Natural killer cell treated with Interleukin-12 subunit alpha and Interleukin-12 subunit beta and Interleukin-15 and Interleukin-18, amount 100 ng/mL, for 72 hours (primary cell): Measurements from ENCODE around the gene TMEM252. TPM values are rescaled to one million over a fixed set of nuclear protein-coding genes. Genes with fewer than 3 reads are reported as not detected.

Experiments
- ATAC-seq, 2 donors: fragments of 150-1000 bp; cut with Tn5 transposase in 1 of 2; sonication (Bioruptor Pico), chemical (Tn5 transposase) in 1 of 2; 2 replicates each; pipeline ENCODE4 v1.10.0; 2021
- DNase-seq: peaks from one replicate; pipeline ENCODE4 v3.0.0; 2022; ENCODE audit warnings: low spot score
- H3K27ac Mint-ChIP-seq, 2 donors: 1 replicate in 1 of 2; 2 replicates in 1 of 2; pipeline ENCODE4 v1.8.0; 2022; ENCODE audit warnings: mixed read lengths in 2 of 2, mild to moderate bottlenecking in 1 of 2, moderate library complexity in 1 of 2
- H3K27me3 Mint-ChIP-seq, 2 donors: 1 replicate in 1 of 2; 2 replicates in 1 of 2; pipeline ENCODE4 v1.8.0; 2022; ENCODE audit warnings: mixed read lengths in 2 of 2
- H3K36me3 Mint-ChIP-seq: one replicate; pipeline ENCODE4 v1.8.0; 2022; ENCODE audit warnings: mixed read lengths
- H3K4me1 Mint-ChIP-seq, 2 donors: 1 replicate in 1 of 2; 2 replicates in 1 of 2; pipeline ENCODE4 v1.8.0; 2022; ENCODE audit warnings: low read depth in 2 of 2, mixed read lengths in 2 of 2, mild to moderate bottlenecking in 1 of 2
- H3K4me3 Mint-ChIP-seq: one replicate; pipeline ENCODE4 v1.8.0; 2022; ENCODE audit warnings: mixed read lengths
- H3K9me3 Mint-ChIP-seq: 2 replicates; pipeline ENCODE4 v1.8.0; 2022; ENCODE audit warnings: mixed read lengths
- total RNA-seq, 2 donors: library from RNA; stranded (reverse); gene quantifications; one replicate each; pipeline ENCODE4 v1.2.3, GENCODE V29; 2022

The TMEM252 gene
- not detected for total RNA-seq

GRCh38 chr9:68540712-68541535 is at the start of gene TMEM252:
TSS of gene TMEM252 (minus strand) at chr9:68540883. CDS start at chr9:68540814, 69 bp downstream.
- no peaks in the 10 kb centered on the region for H3K36me3 Mint-ChIP-seq
- H3K27ac Mint-ChIP-seq = no peak within 1 kb of the TSS
- no peak for DNase-seq
- ATAC-seq = no peak
- peaks cover 6 to 7% of the 10 kb centered on the region in 2 donors for H3K4me1 Mint-ChIP-seq
- H3K4me3 Mint-ChIP-seq = no peak within 1 kb of the TSS
- peaks cover 10 to 18% of the 10 kb centered on the region in 2 donors for H3K27me3 Mint-ChIP-seq
- H3K9me3 Mint-ChIP-seq = no peaks in the 10 kb centered on the region

GRCh38 chr9:68585034-68585761 is 44.5 kb upstream of the TMEM252 start:
- Mint-ChIP-seq H3K4me3 (no peak overlapping the region), H3K4me1 (peaks cover 0 to 3% of the 10 kb centered on the region in 2 donors), H3K27ac (no peak overlapping the region), H3K9me3 (no peaks in the 10 kb centered on the region), H3K36me3 (no peaks in the 10 kb centered on the region), H3K27me3 (peaks cover 18 to 23% of the 10 kb centered on the region in 2 donors)
- DNase-seq (no peak), ATAC-seq (no peak)

DNA sequence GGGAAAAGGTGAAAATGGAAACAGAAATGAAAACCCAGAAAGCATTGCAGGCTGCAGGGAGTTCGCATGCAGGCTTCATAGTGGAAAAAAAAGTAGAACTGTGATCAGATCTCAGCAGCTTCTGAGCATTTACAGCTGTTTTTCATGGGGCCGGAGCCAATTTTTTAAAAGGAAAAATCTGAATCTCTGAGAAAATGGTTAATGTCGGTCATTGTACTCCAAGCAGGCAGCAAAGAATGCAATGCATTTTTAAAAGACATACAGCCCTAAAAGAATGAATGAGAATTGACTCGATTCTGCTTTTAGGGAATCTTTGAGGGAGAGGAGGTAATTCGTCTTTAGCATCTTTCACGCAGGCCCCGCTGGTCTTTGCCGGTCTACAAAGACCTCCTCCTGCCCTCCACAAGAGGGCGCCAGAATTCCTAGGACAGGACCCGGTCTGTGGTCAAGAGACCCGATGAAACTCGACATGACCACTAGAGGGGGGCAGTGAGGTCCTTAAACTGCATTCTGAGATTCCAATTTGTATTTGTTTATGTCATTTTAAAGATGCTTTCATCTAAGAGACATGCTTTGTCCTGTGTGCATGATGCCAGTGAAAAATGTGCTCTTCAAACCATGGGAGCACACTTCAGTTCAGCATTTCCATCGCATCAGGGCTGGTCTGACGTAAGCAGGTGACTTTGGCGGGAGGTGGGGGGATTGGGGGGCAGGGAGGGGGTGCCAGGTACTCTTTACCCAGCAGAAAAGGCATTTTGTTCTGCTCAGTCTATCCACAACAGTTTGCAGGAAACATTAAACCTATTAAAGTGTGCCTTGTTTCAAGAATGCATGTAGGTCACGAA is 43.7 kb upstream of the TMEM252 start:
- Mint-ChIP-seq H3K27me3 (peaks cover 14 to 19% of the 10 kb centered on the region in 2 donors), H3K27ac (no peak overlapping the region), H3K4me3 (no peak overlapping the region), H3K36me3 (no peaks in the 10 kb centered on the region), H3K9me3 (no peaks in the 10 kb centered on the region), H3K4me1 (peaks cover 0 to 3% of the 10 kb centered on the region in 2 donors)
- peak; percentile 92 to 98 for ATAC-seq
- peak; percentile 71 for DNase-seq

DNA sequence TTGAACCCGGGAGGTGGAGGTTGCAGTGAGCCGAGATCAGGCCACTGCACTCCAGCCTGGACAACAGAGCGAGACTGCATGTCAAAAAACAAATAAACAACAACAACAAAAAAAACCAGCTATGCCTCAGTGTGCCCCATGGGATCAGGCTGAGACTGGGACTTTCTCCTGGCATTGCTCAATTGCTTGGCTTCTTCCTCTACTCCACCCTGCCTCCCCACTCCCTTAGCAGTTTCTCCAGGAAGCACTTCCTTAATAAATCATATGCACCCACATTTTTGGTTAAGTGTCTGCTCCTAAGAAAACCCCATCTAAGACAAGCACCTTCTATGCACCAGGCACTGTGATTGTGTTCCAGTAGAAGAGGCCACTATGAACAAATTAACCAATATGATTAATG is 41.0 kb upstream of the TMEM252 start:
- Mint-ChIP-seq H3K9me3 (no peaks in the 10 kb centered on the region), H3K4me3 (no peak overlapping the region), H3K27me3 (peaks cover 9 to 13% of the 10 kb centered on the region in 2 donors), H3K27ac (no peak overlapping the region), H3K4me1 (peaks cover 0 to 3% of the 10 kb centered on the region in 2 donors), H3K36me3 (no peaks in the 10 kb centered on the region)
- ATAC-seq (no peak), DNase-seq (no peak)

GRCh38 chr9:68577774-68578591 is 37.3 kb upstream of the TMEM252 start:
- H3K9me3 Mint-ChIP-seq = no peaks in the 10 kb centered on the region
- no peak overlapping the region for H3K4me3 Mint-ChIP-seq
- H3K36me3 Mint-ChIP-seq = no peaks in the 10 kb centered on the region
- peaks cover 6 to 8% of the 10 kb centered on the region in 2 donors for H3K27me3 Mint-ChIP-seq
- H3K4me1 Mint-ChIP-seq = no peaks in the 10 kb centered on the region
- no peak for ATAC-seq
- H3K27ac Mint-ChIP-seq = no peak overlapping the region
- no peak for DNase-seq

- H3K36me3 Mint-ChIP-seq = no peaks in the 10 kb centered on the region
- no peak for DNase-seq
- H3K9me3 Mint-ChIP-seq = no peaks in the 10 kb centered on the region
- H3K27ac Mint-ChIP-seq = no peak overlapping the region
- no peak for ATAC-seq
- H3K4me3 Mint-ChIP-seq = no peak overlapping the region
- H3K27me3 Mint-ChIP-seq = peaks cover 6 to 10% of the 10 kb centered on the region in 2 donors
- no peaks in the 10 kb centered on the region for H3K4me1 Mint-ChIP-seq
Observed at GRCh38 chr9:68575817-68576216, 35.1 kb upstream of the TMEM252 start.

GRCh38 chr9:68574150-68574549 is 33.5 kb upstream of the TMEM252 start:
- Mint-ChIP-seq H3K27me3 (peaks cover 0 to 15% of the 10 kb centered on the region in 2 donors), H3K4me3 (no peak overlapping the region), H3K4me1 (no peaks in the 10 kb centered on the region), H3K27ac (no peak overlapping the region), H3K36me3 (no peaks in the 10 kb centered on the region), H3K9me3 (no peaks in the 10 kb centered on the region)
- no peak for DNase-seq
- ATAC-seq = no peak

GRCh38 chr9:68567565-68567964 is 26.9 kb upstream of the TMEM252 start:
- H3K4me3 Mint-ChIP-seq = no peak overlapping the region
- H3K36me3 Mint-ChIP-seq = no peaks in the 10 kb centered on the region
- H3K27ac Mint-ChIP-seq = no peak overlapping the region
- DNase-seq (no peak), ATAC-seq (no peak)
- H3K9me3 Mint-ChIP-seq = no peaks in the 10 kb centered on the region
- H3K4me1 Mint-ChIP-seq = no peaks in the 10 kb centered on the region
- H3K27me3 Mint-ChIP-seq = peaks cover 13 to 14% of the 10 kb centered on the region in 2 donors

- ATAC-seq (no peak), DNase-seq (no peak)
- H3K4me3 Mint-ChIP-seq = no peak overlapping the region
- H3K27ac Mint-ChIP-seq = no peak overlapping the region
- peaks cover 7 to 10% of the 10 kb centered on the region in 2 donors for H3K4me1 Mint-ChIP-seq
- peaks cover 3 to 13% of the 10 kb centered on the region in 2 donors for H3K27me3 Mint-ChIP-seq
- H3K36me3 Mint-ChIP-seq = no peaks in the 10 kb centered on the region
- no peaks in the 10 kb centered on the region for H3K9me3 Mint-ChIP-seq
Observed at GRCh38 chr9:68562461-68562860, 21.8 kb upstream of the TMEM252 start.

- Mint-ChIP-seq H3K27me3 (peaks cover 7 to 9% of the 10 kb centered on the region in 2 donors), H3K4me3 (no peak overlapping the region), H3K36me3 (no peaks in the 10 kb centered on the region), H3K4me1 (peaks cover 7 to 10% of the 10 kb centered on the region in 2 donors), H3K27ac (no peak overlapping the region), H3K9me3 (no peaks in the 10 kb centered on the region)
- ATAC-seq (peak; percentile 46 to 65), DNase-seq (no peak)
Observed at GRCh38 chr9:68560071-68560844, 19.6 kb upstream of the TMEM252 start.

GRCh38 chr9:68558545-68558944 is 17.9 kb upstream of the TMEM252 start:
- H3K36me3 Mint-ChIP-seq = no peaks in the 10 kb centered on the region
- H3K4me3 Mint-ChIP-seq = no peak overlapping the region
- peaks cover 0 to 6% of the 10 kb centered on the region in 2 donors for H3K27me3 Mint-ChIP-seq
- no peak for ATAC-seq
- no peaks in the 10 kb centered on the region for H3K9me3 Mint-ChIP-seq
- DNase-seq = no peak
- no peak overlapping the region for H3K27ac Mint-ChIP-seq
- peaks cover 7 to 10% of the 10 kb centered on the region in 2 donors for H3K4me1 Mint-ChIP-seq

GRCh38 chr9:68555437-68556150 is 14.9 kb upstream of the TMEM252 start:
- Mint-ChIP-seq H3K36me3 (no peaks in the 10 kb centered on the region), H3K4me3 (no peak overlapping the region), H3K9me3 (no peaks in the 10 kb centered on the region), H3K27ac (no peak overlapping the region), H3K4me1 (peaks cover 5 to 7% of the 10 kb centered on the region in 2 donors), H3K27me3 (peaks cover 0 to 6% of the 10 kb centered on the region in 2 donors)
- DNase-seq (no peak), ATAC-seq (no peak)
